Thymus (tissue), 11 donors: Measurements from ENCODE around the gene PGP. TPM values are rescaled to one million over a fixed set of nuclear protein-coding genes. Genes with fewer than 3 reads are reported as not detected.

Source experiments
- DNase-seq, 9 donors: peaks; one replicate each; pipeline ENCODE4 v3.0.0-alpha.2; 2013; ENCODE audit warnings: low spot score in 9 of 9, low read depth in 6 of 9, missing footprints in 1 of 9
- H3K27ac ChIP-seq, 2 donors: one replicate each; pipeline ENCODE4 v1.5.1; 2013; ENCODE audit warnings: control low read depth in 1 of 2, low read depth in 1 of 2, low read length in 1 of 2, mild to moderate bottlenecking in 1 of 2, moderate library complexity in 1 of 2
- H3K27me3 ChIP-seq, 2 donors: one replicate each; pipeline ENCODE4 v1.5.1; 2013; ENCODE audit warnings: low read length in 1 of 2; ENCODE audit not compliant: control insufficient read depth in 2 of 2, insufficient read depth in 1 of 2
- H3K36me3 ChIP-seq, 2 donors: one replicate each; pipeline ENCODE4 v1.5.1; 2013; ENCODE audit warnings: low read length in 1 of 2, mild to moderate bottlenecking in 1 of 2, moderate library complexity in 1 of 2; ENCODE audit not compliant: control insufficient read depth in 2 of 2, insufficient read depth in 2 of 2
- H3K4me1 ChIP-seq, 2 donors: one replicate each; pipeline ENCODE4 v1.5.1; 2013; ENCODE audit warnings: low read length in 2 of 2; ENCODE audit not compliant: control insufficient read depth in 2 of 2, insufficient read depth in 2 of 2
- H3K4me3 ChIP-seq, 2 donors: one replicate each; pipeline ENCODE4 v1.5.1; 2013; ENCODE audit warnings: low read length in 2 of 2, control low read depth in 1 of 2, mild to moderate bottlenecking in 1 of 2
- H3K9me3 ChIP-seq, 2 donors: one replicate each; pipeline ENCODE4 v1.5.1; 2013; ENCODE audit warnings: low read length in 1 of 2, mild to moderate bottlenecking in 1 of 2; ENCODE audit not compliant: control insufficient read depth in 2 of 2, insufficient read depth in 1 of 2
- WGBS: extraction: QIAGEN DNeasy Blood & Tissue Kit; methylation state at CpG from one replicate; pipeline ENCODE4 v1.1.7; 2013; 5-methylcytosine and 5-hydroxymethylcytosine counted together
- polyA plus RNA-seq: library from polyadenylated mRNA; stranded (reverse); fragments of 200-250 nt; gene quantifications from one replicate; pipeline ENCODE4 v1.2.3, GENCODE V29; 2013
- total RNA-seq: library from RNA; stranded (reverse); fragments of 120-200 nt; gene quantifications from one replicate; pipeline ENCODE4 v1.2.4, GENCODE V29; 2013
- donor health status: healthy.

PGP gene
- total and polyA plus RNA-seq, 2 donors = 12.4 to 12.9 TPM

- no peak for DNase-seq
- Histone ChIP-seq H3K36me3 (peaks cover 31 to 40% of the 10 kb centered on the region in 2 donors), H3K9me3 (no peaks in the 10 kb centered on the region), H3K27ac (no peak overlapping the region), H3K27me3 (no peaks in the 10 kb centered on the region), H3K4me3 (peak overlapping the region; percentile 43 to 68), H3K4me1 (peaks cover 12 to 19% of the 10 kb centered on the region in 2 donors)
- WGBS = 93% methylated on average over 19 of the region's 19 CpGs
These were observed 2.0 kb downstream of the PGP start for GRCh38 chr16:2212362-2213324.

DNA sequence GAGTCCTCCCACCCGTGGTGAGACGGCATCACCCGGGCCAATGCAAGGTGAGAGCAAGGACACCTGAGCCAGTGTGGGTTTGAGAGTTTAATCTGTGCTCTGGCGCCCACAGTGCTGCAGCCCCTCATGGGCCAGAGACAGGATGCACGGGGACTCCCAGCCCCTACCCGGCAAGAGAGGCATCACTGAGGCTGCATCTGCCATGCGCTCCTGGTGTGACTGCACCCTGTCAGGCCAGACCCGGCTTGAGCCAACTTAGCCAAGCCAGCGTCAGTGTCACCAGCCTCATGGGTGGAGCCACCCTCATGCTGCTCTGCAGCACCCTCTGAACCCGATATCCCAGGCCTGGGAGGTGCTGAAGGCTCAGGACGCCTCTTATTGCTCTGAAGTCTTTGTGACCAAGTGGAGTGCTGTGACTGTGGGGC lies 2.7 kb downstream of the PGP start:
- 97% methylated on average over 11 of the region's 11 CpGs for WGBS
- H3K4me3 ChIP-seq = no peak overlapping the region

GRCh38 chr16:2210386-2211365 lies 4.0 kb downstream of the PGP start, which contains the start of gene BRICD5:
Gene BRICD5 (minus strand): TSS chr16:2210863. CDS start chr16:2210833, 30 bp downstream.
- no peak within 1 kb of the TSS for H3K27ac ChIP-seq
- no peak within 1 kb of the TSS for H3K4me3 ChIP-seq
- peaks cover 41 to 47% of the 10 kb centered on the region in 2 donors for H3K36me3 ChIP-seq
- peaks cover 18 to 25% of the 10 kb centered on the region in 2 donors for H3K4me1 ChIP-seq
- WGBS = 90% methylated on average over 24 of the region's 24 CpGs
- no peaks in the 10 kb centered on the region for H3K27me3 ChIP-seq
- peaks cover 0 to 3% of the 10 kb centered on the region in 2 donors for H3K9me3 ChIP-seq
- no peak for DNase-seq

More for the DNA sequence above, 2.7 kb downstream of the PGP start:
- no peaks in the 10 kb centered on the region for H3K27me3 ChIP-seq
- no peak for DNase-seq
- H3K36me3 ChIP-seq = peaks cover 38 to 47% of the 10 kb centered on the region in 2 donors
- H3K4me1 ChIP-seq = peaks cover 12 to 19% of the 10 kb centered on the region in 2 donors
- H3K27ac ChIP-seq = no peak overlapping the region
- H3K9me3 ChIP-seq = no peaks in the 10 kb centered on the region

DNA sequence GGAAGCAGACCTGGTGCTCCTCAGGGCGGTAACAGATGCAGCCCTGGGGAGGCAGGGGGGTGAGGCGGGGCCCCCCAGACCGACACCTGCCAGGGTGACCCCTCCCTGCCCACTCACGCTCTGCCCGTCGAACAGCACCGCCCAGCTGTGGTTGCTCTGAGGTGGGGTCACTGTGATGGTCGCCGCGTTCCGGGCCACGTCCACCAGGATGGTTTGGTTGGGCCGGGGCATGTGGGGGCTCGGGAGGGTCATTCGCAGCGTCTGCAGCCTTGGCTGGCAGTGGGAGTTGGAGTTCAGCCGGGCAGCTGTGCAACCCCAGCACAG lies 4.7 kb downstream of the PGP start:
- 97% methylated on average over 17 of the region's 17 CpGs for WGBS
- Histone ChIP-seq H3K27me3 (no peaks in the 10 kb centered on the region), H3K9me3 (peaks cover 0 to 3% of the 10 kb centered on the region in 2 donors), H3K36me3 (peaks cover 41 to 47% of the 10 kb centered on the region in 2 donors), H3K4me1 (peaks cover 18 to 26% of the 10 kb centered on the region in 2 donors), H3K27ac (no peak overlapping the region), H3K4me3 (no peak overlapping the region)
- no peak for DNase-seq

- DNase-seq = no peak
- peaks cover 41 to 47% of the 10 kb centered on the region in 2 donors for H3K36me3 ChIP-seq
- no peak overlapping the region for H3K4me3 ChIP-seq
- H3K27ac ChIP-seq = no peak overlapping the region
- no peaks in the 10 kb centered on the region for H3K27me3 ChIP-seq
- 96% methylated on average over 29 of the region's 29 CpGs for WGBS
- peaks cover 0 to 3% of the 10 kb centered on the region in 2 donors for H3K9me3 ChIP-seq
- H3K4me1 ChIP-seq = peaks cover 23 to 31% of the 10 kb centered on the region in 2 donors
These were observed 5.2 kb downstream of the PGP start for GRCh38 chr16:2209258-2210008.

GRCh38 chr16:2208772-2209171 lies 5.9 kb downstream of the PGP start:
- Histone ChIP-seq H3K27ac (no peak overlapping the region), H3K9me3 (peaks cover 0 to 3% of the 10 kb centered on the region in 2 donors), H3K27me3 (no peaks in the 10 kb centered on the region), H3K4me1 (peaks cover 23 to 30% of the 10 kb centered on the region in 2 donors), H3K36me3 (peaks cover 41 to 47% of the 10 kb centered on the region in 2 donors), H3K4me3 (no peak overlapping the region)
- no peak for DNase-seq
- WGBS = 98% methylated on average over 9 of the region's 9 CpGs

- H3K4me1 ChIP-seq = peaks cover 18 to 25% of the 10 kb centered on the region in 2 donors
- H3K9me3 ChIP-seq = peaks cover 0 to 3% of the 10 kb centered on the region in 2 donors
- DNase-seq = no peak
- H3K4me3 ChIP-seq = no peak overlapping the region
- no peaks in the 10 kb centered on the region for H3K27me3 ChIP-seq
- peaks cover 41 to 47% of the 10 kb centered on the region in 2 donors for H3K36me3 ChIP-seq
- 97% methylated on average over 23 of the region's 23 CpGs for WGBS
- H3K27ac ChIP-seq = no peak overlapping the region
These were observed 6.3 kb downstream of the PGP start for GRCh38 chr16:2208308-2208707.

- H3K36me3 ChIP-seq = peaks cover 41 to 42% of the 10 kb centered on the region in 2 donors
- no peak for DNase-seq
- 97% methylated on average over 9 of the region's 9 CpGs for WGBS
These were observed 6.8 kb downstream of the PGP start for GRCh38 chr16:2207872-2208271.

More at GRCh38 chr16:2207872-2208271, 6.8 kb downstream of the PGP start:
- Histone ChIP-seq H3K4me3 (no peak overlapping the region), H3K4me1 (peaks cover 14 to 21% of the 10 kb centered on the region in 2 donors), H3K9me3 (peaks cover 0 to 3% of the 10 kb centered on the region in 2 donors), H3K27me3 (no peaks in the 10 kb centered on the region), H3K27ac (no peak overlapping the region)
